HG02623 (cell line): ENCODE measurements around the gene CMIP.
"Not testable (repeated sequence)": the region's sequence is repeated elsewhere in the genome, so short reads cannot be mapped to it uniquely, and the experiment has no call there.

Source experiments
- ATAC-seq: cut with Tn5 transposase; IDR thresholded peaks from one replicate; pipeline ENCODE4 v1.9.1; 2021; ENCODE audit warnings: moderate library complexity; ENCODE audit not compliant: unreplicated experiment

CMIP gene

DNA sequence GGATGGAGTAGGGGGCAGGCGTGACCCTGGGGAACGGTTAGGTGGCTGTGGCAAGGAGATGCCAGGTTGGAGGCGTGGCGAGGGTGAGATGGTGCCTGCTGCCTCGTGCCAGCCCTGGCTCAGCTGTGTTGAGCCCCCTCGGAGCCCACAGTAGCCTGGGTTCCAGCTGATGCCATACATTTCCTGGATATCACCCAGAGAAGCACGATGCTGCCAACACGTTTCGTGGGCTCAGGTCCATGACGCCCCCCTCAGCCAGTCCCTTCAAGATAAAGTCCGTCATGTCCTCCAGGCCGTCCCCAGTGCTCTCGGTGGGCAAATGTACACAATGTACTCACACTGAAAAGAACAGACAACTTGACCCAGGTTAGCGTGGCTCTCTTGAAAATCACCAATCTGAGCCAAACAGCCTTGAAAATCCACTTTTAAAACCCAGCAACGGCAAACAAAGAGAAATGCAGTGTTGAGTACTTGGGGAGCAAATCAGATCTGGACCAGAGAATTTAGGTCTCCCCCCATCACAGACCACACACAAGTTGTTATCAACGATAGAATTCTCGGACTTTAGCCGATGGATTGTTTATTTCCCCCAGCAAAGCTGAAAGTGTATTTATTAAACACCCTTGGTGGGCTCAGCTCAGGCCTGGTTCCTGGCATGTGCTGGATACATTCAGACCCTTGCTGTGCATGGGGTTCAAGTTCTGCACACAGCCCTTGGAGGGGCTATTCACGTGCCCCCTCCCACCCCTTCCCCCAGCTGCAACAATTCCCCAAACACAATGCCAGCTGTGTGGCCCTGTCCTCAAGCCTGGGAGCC lies 231.7 kb downstream of the CMIP start:
- no peak for ATAC-seq

DNA sequence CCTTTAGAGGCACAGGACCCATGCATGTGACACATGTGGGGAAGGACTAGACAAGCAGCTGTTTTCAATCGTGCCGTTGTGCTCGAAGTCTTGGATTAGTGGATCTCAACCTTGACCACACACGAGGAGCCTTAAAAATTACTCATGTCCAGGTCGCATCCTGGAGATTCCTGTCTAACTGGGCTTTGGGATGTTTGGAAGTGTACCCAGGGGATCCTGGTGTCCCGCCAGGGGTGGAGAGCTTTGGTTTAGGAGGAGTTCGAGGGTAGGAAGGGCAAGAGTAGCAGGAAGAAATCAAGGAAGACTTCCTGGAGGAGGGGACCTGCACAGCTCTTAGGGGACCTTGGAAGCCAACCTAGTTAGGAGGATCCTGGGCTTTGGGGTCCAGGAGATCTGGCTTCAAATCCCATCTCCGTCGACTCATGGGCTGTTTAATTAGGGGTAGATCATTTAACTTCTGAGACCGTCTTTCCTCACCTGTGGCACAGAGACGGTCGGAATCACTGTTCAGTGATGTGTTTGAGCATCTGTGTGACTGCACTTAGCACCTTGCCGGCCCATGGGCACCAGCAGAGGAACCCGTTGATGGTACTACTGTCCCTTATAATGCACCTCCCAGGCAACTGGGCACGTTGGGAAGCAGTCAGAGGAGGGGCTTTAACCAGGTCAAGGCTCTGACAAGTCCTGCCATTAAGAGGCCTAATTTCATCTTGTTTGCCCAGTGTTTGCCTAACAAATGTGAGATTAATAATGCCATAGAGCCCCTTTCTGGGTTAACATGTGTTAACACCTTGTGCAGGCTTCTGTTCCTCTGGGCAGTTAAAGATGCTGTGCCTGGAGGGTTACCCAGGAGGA lies 232.5 kb downstream of the CMIP start:
- ATAC-seq = no peak

DNA sequence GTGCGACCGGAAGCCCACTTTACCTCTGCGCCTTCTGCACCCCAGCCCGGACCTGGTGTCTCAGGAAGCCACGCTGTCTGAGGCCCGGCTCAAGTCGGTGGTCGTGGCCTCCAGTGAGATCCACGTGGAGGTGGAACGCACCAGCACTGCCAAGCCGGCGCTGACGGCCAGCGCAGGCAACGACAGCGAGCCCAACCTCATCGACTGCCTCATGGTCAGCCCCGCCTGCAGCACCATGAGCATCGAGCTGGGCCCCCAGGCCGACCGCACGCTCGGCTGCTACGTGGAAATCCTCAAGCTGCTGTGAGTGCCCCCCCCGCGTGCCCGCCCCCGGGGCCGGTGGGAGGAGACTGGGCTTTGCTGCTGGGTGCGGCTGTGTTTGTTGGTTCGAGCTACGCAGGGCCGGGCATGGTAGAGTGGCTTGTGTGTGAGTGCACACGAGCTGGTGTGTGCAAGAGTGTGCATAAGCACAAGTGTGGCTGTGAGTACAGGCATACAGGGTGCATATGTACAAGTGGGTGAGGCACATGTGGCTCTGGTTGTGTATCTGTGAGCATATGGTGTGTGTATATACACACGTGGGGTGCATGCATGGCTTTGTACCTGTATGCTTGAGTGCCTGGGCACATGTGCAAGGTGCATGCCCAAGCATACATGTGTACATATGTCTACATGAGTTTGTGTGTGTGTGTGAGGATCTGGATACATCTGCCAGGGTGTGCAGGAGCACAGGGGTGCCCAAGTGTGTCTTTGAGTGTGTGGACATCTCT lies 233.9 kb downstream of the CMIP start:
- ATAC-seq = no peak

DNA sequence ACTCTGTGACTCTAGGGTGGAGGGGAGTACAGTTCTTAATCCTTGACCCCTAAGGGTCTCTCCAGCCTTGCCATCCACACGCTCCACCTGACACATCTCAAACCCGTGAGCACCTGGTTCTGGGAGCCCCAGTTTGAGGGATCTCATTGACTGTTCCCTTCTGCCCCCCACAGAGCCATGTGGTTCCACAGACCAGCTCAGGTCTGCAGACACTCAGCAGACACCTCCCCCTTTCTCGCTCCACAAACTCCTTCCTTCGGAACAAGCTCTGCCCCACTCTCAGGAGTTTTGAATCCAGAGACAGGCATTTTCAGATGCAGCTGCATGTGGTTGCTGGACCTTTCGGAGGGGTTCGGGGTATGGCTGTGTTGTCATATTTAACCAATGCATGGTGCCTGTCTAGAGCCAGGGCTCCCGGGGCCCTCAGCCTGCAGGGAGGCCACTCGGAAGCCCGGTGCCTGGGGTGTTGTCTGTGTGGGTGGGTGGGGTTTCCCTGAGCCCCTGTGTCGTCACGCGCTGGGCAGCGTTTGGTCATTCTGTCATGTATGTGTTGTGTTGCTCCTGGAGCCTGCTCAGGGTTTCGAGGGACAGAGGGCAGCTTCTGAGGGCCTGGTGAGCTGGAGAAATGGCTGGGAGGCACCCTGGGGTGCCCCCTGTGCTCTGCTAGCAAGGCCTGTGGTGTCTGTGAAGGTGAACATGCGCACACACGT lies 235.3 kb downstream of the CMIP start:
- no peak for ATAC-seq

DNA sequence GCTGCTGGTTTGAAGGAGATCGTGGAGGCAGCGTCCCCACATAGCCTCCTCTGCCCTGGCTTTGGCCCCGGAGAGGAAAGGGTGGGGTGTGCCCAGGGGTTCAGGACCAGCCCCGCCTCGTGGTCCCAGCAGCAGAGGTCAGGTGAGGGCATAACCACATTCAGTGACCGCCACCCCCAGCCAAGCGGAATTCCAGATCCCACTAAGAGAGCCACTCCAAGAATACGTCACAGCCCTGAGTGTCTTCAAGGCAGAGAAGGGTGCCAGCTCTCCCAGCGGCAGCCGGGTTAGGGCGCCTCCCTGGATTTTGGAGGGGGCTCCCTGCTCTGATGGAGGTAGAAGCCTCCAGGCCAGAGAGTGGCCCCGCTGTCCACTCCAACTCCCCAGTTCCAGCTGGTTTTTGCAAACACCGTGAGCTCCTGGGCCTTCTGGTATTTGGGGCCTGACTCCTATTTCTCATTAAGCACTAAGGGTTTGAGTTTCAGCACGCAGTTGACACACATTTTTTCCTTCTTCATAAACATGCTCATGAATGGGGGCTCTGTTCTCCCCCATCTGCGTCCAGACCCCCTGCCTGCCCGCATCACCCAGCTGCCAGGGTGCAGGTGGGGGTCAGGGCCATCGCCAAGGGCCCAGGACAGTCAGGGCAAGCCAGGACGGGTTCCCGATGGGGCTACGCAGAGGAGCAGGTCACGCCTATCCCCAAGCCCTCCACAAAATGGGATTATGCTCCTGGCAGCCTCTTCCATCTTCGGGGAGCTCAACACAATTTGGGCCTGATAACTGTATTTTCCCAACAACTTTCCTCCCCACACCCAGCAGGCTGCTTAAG lies 236.1 kb downstream of the CMIP start:
- ATAC-seq = no peak

DNA sequence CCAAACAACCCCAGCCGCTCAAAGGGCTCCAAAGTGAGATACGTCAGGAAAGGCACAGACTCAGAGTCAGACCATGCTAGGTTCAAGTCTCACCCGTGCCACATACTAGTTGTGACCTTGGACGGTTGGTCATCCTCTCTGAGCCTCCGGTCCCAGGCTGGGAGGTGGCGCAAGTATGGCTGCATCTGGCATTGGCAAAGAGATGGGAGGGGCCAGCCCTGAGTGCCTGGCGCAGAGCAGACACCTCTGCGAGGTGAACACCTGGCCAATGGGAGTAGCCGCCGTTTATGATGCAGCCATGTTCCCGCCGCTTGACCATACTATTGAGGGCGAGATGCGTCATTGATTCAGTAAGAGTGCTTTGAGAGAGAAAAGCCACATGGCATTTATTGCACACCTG lies 236.7 kb downstream of the CMIP start:
- no peak for ATAC-seq

DNA sequence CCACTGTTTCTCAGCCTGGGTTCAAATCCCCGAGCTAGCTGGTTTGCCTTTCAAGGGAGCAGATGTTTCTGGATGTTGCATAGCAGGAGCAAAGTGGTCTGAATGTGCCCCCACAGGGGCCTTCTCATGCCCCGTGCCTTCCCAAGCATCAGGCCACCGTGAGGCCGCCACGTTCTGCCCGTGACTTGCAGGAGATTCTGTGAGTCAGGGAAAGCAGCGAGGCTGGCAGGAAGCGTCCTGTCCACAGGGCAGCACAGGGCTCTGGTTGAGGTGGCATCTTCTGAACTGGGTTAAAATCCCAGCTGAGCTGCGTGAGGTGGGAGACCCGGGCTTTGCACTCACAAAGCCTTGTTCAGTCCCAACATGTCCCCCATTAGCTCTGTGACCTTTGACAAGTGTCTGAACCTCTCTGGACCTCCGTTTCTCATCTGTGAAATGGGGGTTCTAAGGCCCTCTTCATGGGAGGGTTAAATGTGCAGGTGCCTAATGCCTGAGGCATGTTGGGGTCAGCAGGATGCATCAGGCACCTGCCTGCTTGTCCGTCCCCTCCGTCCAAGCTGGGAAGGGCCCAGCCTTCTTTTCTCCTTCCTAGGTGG lies 239.7 kb downstream of the CMIP start:
- ATAC-seq = no peak

DNA sequence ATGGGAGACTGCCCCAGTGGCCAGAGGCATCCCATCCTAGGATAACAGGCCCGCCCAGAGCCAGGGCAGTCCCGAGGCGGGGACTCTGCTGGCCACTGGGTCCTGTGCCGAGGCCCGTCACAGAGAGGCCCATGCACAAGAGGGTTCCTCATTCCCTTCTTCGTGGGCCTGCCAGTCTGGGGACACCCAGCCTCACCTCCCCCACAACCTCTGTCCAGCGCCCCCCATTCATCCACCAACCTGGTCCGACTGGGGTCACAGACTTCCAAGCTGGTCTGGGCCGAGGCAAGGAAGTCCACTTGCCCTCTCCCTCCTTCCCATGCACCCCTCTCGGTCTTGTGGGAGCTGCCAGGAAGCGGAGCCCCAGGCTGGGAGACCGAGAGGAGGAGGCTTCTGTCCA lies 240.3 kb downstream of the CMIP start:
- no peak for ATAC-seq

DNA sequence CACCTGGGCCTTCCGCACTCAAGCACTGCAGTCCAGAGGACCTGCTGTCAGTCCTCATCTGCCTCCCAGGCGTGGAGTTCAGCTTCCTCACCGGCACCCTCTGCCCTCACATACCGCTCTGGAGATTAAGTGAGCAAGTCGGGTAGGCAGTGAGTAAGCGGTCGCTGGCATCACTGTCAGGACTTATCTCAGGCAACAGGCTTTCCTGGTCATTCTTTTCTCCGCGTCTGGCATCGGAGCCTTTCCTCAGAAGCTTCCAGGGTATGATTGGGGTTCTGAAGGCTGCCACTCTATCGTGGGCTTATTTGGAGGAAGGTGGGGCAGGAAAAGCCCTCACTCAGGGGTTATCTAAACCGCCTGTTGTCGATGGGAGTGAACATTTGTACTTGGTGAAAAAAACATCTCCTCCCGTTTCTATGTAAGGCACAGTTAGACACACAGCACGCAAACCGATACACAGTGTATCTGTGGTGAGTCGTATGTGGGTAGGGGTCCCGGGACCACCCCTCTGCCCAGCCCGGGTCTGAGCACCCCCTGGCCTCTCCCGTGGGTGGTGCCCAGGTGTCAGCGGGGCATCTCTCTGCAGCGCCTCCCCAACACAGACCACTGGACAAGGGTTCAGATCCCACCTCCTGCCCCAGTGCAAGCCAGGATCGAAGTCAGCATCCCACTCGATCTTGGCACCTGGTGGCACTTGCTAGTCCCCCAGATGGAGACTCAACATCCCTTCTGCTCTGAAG lies 242.0 kb downstream of the CMIP start:
- ATAC-seq = no peak

DNA sequence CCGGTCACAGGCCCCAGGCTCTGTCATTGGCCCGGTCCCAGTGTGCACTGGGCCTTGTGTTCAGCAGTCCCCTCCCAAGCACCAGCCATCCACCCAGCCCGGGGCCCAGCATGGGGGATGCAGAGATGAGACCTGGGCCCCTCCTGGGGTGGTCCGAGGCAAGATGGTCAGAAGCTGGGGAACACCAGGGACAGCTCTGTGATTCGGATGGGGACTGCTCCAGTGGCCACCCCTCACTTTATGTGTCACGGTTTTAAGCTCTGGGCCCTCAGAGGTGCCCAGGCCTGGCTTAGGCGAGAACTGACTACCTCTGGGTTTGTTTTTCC lies 242.5 kb downstream of the CMIP start:
- no peak for ATAC-seq

DNA sequence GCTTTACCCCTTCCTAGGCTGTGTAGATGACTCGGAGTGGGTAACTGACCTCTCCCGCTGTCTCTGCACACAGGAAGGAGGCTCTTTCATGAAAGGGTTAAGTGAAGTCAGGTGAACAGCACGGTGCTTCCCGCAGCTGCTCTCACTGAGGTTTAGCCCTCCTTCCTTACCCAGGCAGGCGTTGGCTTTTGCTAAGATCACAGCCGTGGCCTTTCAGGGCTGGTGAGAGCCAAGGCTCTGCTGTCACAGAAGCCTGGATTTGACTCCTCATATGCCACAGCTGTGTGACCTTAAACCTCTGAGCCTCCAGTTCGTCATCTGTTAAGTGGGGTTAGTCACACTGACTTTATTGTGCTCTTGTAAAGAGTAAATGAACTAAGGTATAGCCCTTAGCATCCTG lies 243.6 kb downstream of the CMIP start:
- ATAC-seq = no peak

DNA sequence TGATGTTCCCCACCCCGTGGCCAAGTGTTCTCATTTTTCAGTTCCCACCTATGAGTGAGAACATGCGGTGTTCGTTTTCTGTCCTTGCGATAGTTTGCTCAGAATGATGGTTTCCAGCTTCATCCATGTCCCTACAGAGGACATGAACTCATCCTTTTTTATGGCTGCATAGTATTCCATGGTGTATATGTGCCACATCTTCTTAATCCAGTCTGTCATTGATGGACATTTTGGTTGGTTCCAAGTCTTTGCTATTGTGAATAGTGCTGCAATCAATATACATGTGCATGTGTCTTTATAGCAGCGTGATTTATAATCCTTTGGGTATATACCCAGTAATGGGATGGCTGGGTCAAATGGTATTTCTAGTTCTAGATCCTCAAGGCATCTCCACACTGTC lies 244.2 kb downstream of the CMIP start:
- not testable (repeated sequence) for ATAC-seq

DNA sequence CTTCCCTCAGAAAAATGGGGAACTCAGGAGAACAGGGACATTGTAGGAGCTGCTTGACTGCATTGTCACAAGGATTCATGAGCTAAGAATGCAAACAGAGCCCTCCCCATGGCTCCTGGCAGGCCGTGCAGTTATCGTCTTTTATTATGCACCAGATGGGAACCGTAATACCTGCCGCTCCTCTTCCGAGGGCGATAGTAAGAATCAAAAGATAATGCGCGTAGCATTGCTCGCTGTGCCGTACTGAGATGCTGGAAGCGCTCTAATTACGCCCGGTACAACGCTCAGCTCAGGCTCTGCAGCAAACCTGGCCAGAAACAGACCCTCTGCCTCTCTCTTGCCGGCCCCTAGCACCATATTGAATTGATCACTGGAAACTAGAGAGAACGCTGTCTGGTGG lies 247.4 kb downstream of the CMIP start:
- ATAC-seq = no peak

DNA sequence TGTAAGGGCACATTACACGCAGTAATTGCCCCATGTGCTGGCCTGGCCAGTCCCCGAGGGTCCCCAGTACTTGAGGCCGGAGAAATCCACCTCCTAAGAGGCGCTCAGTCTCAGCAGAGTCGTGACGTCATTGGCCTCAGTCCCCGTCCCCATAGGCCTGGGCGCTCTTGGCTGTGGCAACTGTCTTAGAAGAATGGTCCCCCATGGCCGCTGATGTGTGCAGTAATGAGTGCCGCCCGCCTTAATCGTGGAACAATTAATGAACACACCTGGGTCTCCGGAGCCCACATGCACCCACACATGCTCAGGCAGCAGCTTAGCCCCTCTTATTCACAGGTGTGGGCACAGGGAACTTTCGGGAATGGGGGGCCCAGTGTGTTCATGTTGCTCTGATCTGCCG lies 248.0 kb downstream of the CMIP start:
- ATAC-seq = no peak

DNA sequence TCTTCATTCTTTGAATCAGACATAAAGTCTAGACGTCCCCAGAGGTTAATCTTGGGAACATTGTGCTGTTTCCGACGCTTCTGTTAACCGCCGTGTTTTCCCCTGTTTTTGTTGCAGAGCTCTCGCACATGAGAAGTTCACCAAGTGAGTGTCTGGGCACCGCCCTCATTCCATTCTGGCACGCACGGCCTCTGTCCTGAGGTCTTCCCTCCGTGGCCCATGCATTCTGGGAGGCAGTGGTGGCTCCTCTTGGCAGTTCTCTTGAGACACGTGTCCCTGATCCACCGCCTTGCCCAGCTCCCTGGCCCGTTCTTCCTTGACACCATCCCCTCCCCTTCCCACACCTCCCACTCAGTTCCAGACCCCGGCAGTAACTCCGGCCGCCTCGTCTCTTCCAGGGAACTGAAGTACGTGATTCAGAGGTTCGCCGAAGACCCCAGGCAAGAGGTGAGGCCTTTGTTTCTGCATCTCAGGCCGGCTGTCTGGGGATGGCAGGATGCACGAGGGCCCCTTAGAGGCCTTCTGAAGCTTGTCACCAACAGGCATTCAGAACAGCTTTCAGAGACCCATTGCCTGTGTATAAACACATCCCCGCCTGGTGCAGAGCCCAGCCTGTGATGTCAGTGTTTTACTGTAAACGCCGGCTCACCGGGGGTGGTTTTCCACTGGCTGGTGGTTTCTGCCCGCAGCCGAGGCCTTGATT lies 248.6 kb downstream of the CMIP start:
- ATAC-seq = no peak

DNA sequence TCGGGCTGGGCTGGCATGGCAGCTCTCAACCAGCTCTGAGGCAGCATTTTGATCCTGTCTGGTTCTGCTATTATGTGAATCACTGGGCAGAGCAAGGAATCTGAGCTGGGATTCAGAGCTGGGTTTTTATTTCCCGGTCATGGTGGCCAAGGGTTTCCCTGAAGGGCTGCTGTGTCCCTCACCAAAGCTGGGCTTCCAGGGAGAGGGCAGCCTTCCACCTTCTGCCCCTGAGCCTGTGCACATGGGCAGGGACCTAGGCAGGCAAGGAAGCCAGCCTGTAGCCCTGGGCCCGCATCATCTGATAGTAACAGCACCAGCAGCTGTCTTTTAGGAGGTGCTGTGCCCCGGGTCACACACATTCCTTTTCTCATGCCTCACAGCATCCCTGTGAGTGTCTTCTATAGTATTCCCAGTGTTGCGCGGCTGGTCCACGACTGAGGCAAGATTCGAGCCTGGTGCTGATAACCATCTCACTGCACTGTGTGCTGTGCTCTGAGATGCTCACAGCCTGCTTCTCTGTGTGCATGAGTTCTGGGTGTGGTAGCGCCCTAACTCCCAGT lies 249.2 kb downstream of the CMIP start:
- no peak for ATAC-seq

DNA sequence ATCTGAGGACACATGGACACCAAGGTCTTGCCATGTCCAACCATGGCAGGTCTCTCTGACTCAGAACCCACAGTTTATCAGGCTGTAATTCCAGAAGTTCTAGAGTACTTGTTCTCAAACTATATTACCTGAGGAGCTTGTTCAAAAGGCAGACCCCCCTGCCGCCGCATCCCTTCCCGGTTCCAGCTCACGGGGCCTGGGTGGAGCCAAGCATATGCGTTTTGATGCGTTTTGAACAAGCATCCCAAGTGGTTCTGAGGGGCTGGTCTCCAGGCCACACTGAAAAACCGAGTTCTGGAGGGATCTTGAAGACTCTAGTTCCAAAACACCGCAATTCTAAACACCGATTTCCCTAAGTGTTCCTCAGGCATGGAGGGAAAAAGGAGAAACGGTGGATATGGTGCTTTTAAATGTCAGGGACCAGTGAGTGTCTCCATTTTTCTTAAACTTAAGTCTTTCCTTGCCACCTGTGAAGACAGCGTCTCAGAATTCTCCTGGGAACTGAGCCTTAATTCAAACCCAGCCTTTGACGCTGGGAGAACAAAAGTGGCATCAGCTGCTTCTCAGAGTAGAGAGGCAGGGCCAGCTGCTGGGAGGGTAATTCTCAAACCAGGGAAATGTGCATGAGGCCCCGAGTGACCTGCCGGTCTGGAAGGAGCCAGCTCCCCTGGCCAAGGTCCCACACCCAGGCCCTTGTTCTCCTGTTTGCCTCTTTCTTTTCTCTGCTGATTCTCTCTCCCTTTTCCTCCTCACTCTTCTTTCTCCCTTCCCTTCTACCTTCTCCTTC lies 250.1 kb downstream of the CMIP start:
- ATAC-seq = no peak
